ENCODE data around the gene MBNL2. TPM values are rescaled to one million over a fixed set of nuclear protein-coding genes. Genes with fewer than 3 reads are reported as not detected.

MBNL2 gene
- total and polyA plus RNA-seq, 2 experiments from 2014 or later = 0.55 to 3.2 TPM

- Mint-ChIP-seq H3K27ac (peak overlapping the region; percentile 64; the same call in 1 of the 2 replicates), H3K4me3 (no peak overlapping the region), H3K4me1 (peaks cover 58% of the 10 kb centered on the region), H3K36me3 (ENCODE audit: low read depth) (no peaks in the 10 kb centered on the region), H3K27me3 (ENCODE audit: insufficient read depth, low read depth, poor library complexity) (peaks cover 5% of the 10 kb centered on the region), H3K9me3 (no peaks in the 10 kb centered on the region)
- Histone ChIP-seq H3K4me3 (no peak overlapping the region), H3F3A (replicated peaks; ENCODE audit: low read depth) (no peaks in the 10 kb centered on the region), H3K4me1 (ENCODE audit: insufficient read depth) (peaks cover 32% of the 10 kb centered on the region), H3K9me2 (ENCODE audit: insufficient read depth) (no peaks in the 10 kb centered on the region), H3K4me2 (peak overlapping the region; percentile 34; the same call in 1 of the 2 replicates), H3K79me2 (replicated peaks; ENCODE audit: insufficient read depth) (no peaks in the 10 kb centered on the region), H3K27me3 (ENCODE audit: insufficient read depth) (no peaks in the 10 kb centered on the region), H4K20me1 (replicated peaks; ENCODE audit: insufficient read depth) (no peaks in the 10 kb centered on the region), H3K27ac (ENCODE audit: low read depth) (no peak overlapping the region), H3K36me3 (ENCODE audit: insufficient read depth) (no peaks in the 10 kb centered on the region), H2AFZ (no peak overlapping the region)
- DNase-seq (ENCODE audit: low spot score) (no peak), ATAC-seq (no peak)
- TF ChIP-seq ZNF462 (CRISPR knock-in tag; IDR thresholded peaks at IDR 0.05) (no peak), POLR2AphosphoS5 (IDR thresholded peaks at IDR 0.05; ENCODE audit: low read depth) (no peak), ETS1 (IDR thresholded peaks at IDR 0.05) (no peak), ZNF114 (CRISPR knock-in tag; IDR thresholded peaks at IDR 0.05) (no peak), ZNF331 (CRISPR knock-in tag; IDR thresholded peaks at IDR 0.05; ENCODE audit: low read depth) (no peak), REST (IDR thresholded peaks at IDR 0.05; ENCODE audit: unreplicated experiment) (no peak)
These were observed 35.2 kb downstream of the MBNL2 start for GRCh38 chr13:97257228-97257755.
